Liver (tissue), 9 donors: Measurements from ENCODE around the gene KPNA2. TPM values are rescaled to one million over a fixed set of nuclear protein-coding genes. Genes with fewer than 3 reads are reported as not detected.

Experiments used
- DNase-seq: peaks from one replicate; pipeline ENCODE4 v3.0.0-alpha.2; 2017; ENCODE audit warnings: low spot score
- H3K27ac ChIP-seq, 2 donors: one replicate each; pipeline ENCODE4 v1.7.0; 2013; ENCODE audit warnings: inconsistent platforms in 2 of 2, low read length in 2 of 2, control low read depth in 1 of 2, low read depth in 1 of 2, mild to moderate bottlenecking in 1 of 2
- H3K27me3 ChIP-seq, 4 donors: one replicate each; pipeline versions ENCODE4 v1.6.1 to v1.7.0; 2013; ENCODE audit warnings: low read length in 3 of 4, inconsistent platforms in 1 of 4, mild to moderate bottlenecking in 1 of 4, moderate library complexity in 1 of 4; ENCODE audit not compliant: control insufficient read depth in 4 of 4, insufficient read depth in 4 of 4
- H3K36me3 ChIP-seq, 4 donors: one replicate each; pipeline versions ENCODE4 v1.6.1 to v1.7.0; 2013; ENCODE audit warnings: low read length in 3 of 4, mild to moderate bottlenecking in 3 of 4, low read depth in 1 of 4, moderate library complexity in 1 of 4; ENCODE audit not compliant: control insufficient read depth in 4 of 4, insufficient read depth in 3 of 4
- H3K4me1 ChIP-seq, 4 donors: one replicate each; pipeline versions ENCODE4 v1.6.1 to v1.7.0; 2013; ENCODE audit warnings: low read length in 3 of 4, mild to moderate bottlenecking in 3 of 4, moderate library complexity in 1 of 4; ENCODE audit not compliant: control insufficient read depth in 4 of 4, insufficient read depth in 4 of 4
- H3K4me3 ChIP-seq, 3 donors: one replicate each; pipeline versions ENCODE4 v1.6.1 to v1.7.0; 2013; ENCODE audit warnings: low read length in 3 of 3, control low read depth in 1 of 3, low read depth in 1 of 3, mild to moderate bottlenecking in 1 of 3
- H3K9ac ChIP-seq, 2 donors: one replicate each; pipeline ENCODE4 v1.7.0; 2013; ENCODE audit warnings: low read length in 2 of 2, mild to moderate bottlenecking in 2 of 2, moderate library complexity in 2 of 2, control low read depth in 1 of 2, low read depth in 1 of 2
- H3K9me3 ChIP-seq, 4 donors: one replicate each; pipeline versions ENCODE4 v1.6.1 to v1.7.0; 2013; ENCODE audit warnings: low read length in 3 of 4; ENCODE audit not compliant: control insufficient read depth in 4 of 4
- EGR1 ChIP-seq, 2 donors: IDR thresholded peaks; 2 replicates each; pipeline ENCODE4 v1.6.1; 2016 to 2018; ENCODE audit warnings: antibody characterized with exemption in 2 of 2, low read depth in 2 of 2
- FOXA1 ChIP-seq: IDR thresholded peaks from 2 replicates; pipeline ENCODE4 v1.6.1; 2016; ENCODE audit warnings: antibody characterized with exemption
- FOXA2 ChIP-seq: IDR thresholded peaks from 2 replicates; pipeline ENCODE4 v1.6.1; 2016; ENCODE audit warnings: antibody characterized with exemption
- GABPA ChIP-seq, 2 donors: IDR thresholded peaks in 1 of 2; conservative IDR thresholded peaks in 1 of 2; 2 replicates each; pipeline ENCODE4 v1.6.1; 2016; ENCODE audit warnings: antibody characterized with exemption in 2 of 2, mild to moderate bottlenecking in 1 of 2, moderate library complexity in 1 of 2
- HNF4A ChIP-seq, 2 donors: conservative IDR thresholded peaks; 2 replicates each; pipeline ENCODE4 v1.6.1; 2016; ENCODE audit warnings: antibody characterized with exemption in 2 of 2, mild to moderate bottlenecking in 2 of 2
- HNF4G ChIP-seq: IDR thresholded peaks from 2 replicates; pipeline ENCODE4 v1.6.1; 2016; ENCODE audit warnings: antibody characterized with exemption
- JUND ChIP-seq, 2 donors: IDR thresholded peaks; 2 replicates each; pipeline ENCODE4 v1.6.1; 2016; ENCODE audit warnings: antibody characterized with exemption in 2 of 2
- NR2F2 ChIP-seq: IDR thresholded peaks from 2 replicates; pipeline ENCODE4 v1.6.1; 2016; ENCODE audit warnings: antibody characterized with exemption
- RAD21 ChIP-seq, 2 donors: IDR thresholded peaks; 2 replicates each; pipeline ENCODE4 v1.6.1; 2016; ENCODE audit warnings: antibody characterized with exemption in 2 of 2, mild to moderate bottlenecking in 2 of 2
- RXRA ChIP-seq, 2 donors: IDR thresholded peaks; 2 replicates each; pipeline ENCODE4 v1.6.1; 2017 to 2018; ENCODE audit warnings: antibody characterized with exemption in 2 of 2, mild to moderate bottlenecking in 1 of 2
- SP1 ChIP-seq: IDR thresholded peaks from 2 replicates; pipeline ENCODE4 v1.6.1; 2018; ENCODE audit warnings: antibody characterized with exemption, mild to moderate bottlenecking
- TAF1 ChIP-seq: conservative IDR thresholded peaks from 2 replicates; pipeline ENCODE4 v1.6.1; 2016; ENCODE audit warnings: antibody characterized with exemption, mild to moderate bottlenecking
- YY1 ChIP-seq: IDR thresholded peaks from 2 replicates; pipeline ENCODE4 v1.6.1; 2016; ENCODE audit warnings: antibody characterized with exemption, mild to moderate bottlenecking
- WGBS: extraction: QIAGEN DNeasy Blood & Tissue Kit; methylation state at CpG from one replicate; pipeline ENCODE4 v1.1.7; 2013; 5-methylcytosine and 5-hydroxymethylcytosine counted together
- polyA plus RNA-seq, 2 donors: library from polyadenylated mRNA; stranded (reverse) in 1 of 2; unstranded in 1 of 2; fragments of 200-250 nt in 1 of 2; fragments of >200 nt in 1 of 2; fragmentation: Nextera tagmentation in 1 of 2; extraction: Ambion mirVana in 1 of 2; gene quantifications; one replicate each; pipeline versions ENCODE4 v1.2.1 to v1.2.3, GENCODE V29; 2013 to 2015
- total RNA-seq, 2 donors: library from RNA; depleted of rRNA; stranded (reverse); fragments of >200 nt; gene quantifications; one replicate each; pipeline ENCODE4 v1.2.3, GENCODE V29; 2014
- TF ChIP-seq, protein P1 (sequence below): IDR thresholded peaks from 2 replicates; pipeline ENCODE4 v1.6.1; 2016; ENCODE audit warnings: antibody characterized with exemption
- TF ChIP-seq, protein P2 (sequence below): IDR thresholded peaks from 2 replicates; pipeline ENCODE4 v1.6.1; 2016; ENCODE audit warnings: antibody characterized with exemption
- TF ChIP-seq, protein P3 (sequence below): IDR thresholded peaks from 2 replicates; pipeline ENCODE4 v1.6.1; 2016; ENCODE audit warnings: antibody characterized with exemption
- TF ChIP-seq, protein P4 (sequence below): fragments of 150-350 bp; IDR thresholded peaks from 2 replicates; pipeline ENCODE4 v1.5.1; 2017; ENCODE audit warnings: improper control_type of control experiment, low read depth, low read length; ENCODE audit not compliant: missing input control
- TF ChIP-seq, protein P5 (sequence below): IDR thresholded peaks from 2 replicates; pipeline ENCODE4 v1.6.1; 2016; ENCODE audit warnings: antibody characterized with exemption, mild to moderate bottlenecking
- donor health status: healthy.
- donor health status: healthy.
- donor health status: healthy.
- donor health status: healthy.
- donor health status: healthy.

Gene KPNA2
- total and polyA plus RNA-seq, 4 donors: 10.5 to 61.1 (median 17.8) TPM

DNA sequence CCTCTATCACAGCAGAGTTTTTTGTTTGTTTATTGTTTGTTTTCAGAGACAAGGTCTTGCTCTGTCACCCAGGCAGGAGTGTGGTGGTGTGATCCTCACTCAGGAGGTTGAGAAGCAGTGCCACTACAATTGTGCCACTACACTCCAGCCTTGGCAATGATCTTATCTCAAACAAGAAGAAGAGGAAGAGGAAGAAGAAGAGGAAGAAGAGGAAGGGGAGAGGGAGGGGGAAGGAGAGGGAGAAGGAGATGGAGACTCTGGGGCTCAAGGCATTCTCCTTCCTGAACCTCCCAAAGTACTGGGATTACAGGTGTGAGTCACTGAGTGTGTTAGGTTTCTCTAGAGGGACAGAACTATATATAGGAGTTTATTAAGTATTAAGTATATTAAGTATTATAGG, 22.1 kb upstream of the KPNA2 start:
- DNase-seq: no peak
- Histone ChIP-seq H3K27ac (no peak overlapping the region), H3K36me3 (no peaks in the 10 kb centered on the region), H3K9me3 (no peaks in the 10 kb centered on the region), H3K4me1 (peaks cover 0 to 9% (median 3%) of the 10 kb centered on the region in 4 donors), H3K4me3 (no peak overlapping the region), H3K27me3 (no peaks in the 10 kb centered on the region), H3K9ac (no peak overlapping the region)
- TF ChIP-seq, protein P1, sequence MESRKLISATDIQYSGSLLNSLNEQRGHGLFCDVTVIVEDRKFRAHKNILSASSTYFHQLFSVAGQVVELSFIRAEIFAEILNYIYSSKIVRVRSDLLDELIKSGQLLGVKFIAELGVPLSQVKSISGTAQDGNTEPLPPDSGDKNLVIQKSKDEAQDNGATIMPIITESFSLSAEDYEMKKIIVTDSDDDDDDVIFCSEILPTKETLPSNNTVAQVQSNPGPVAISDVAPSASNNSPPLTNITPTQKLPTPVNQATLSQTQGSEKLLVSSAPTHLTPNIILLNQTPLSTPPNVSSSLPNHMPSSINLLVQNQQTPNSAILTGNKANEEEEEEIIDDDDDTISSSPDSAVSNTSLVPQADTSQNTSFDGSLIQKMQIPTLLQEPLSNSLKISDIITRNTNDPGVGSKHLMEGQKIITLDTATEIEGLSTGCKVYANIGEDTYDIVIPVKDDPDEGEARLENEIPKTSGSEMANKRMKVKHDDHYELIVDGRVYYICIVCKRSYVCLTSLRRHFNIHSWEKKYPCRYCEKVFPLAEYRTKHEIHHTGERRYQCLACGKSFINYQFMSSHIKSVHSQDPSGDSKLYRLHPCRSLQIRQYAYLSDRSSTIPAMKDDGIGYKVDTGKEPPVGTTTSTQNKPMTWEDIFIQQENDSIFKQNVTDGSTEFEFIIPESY: no peak
- TF ChIP-seq JUND (IDR thresholded peaks at IDR 0.05) (no peak), YY1 (no peak)

DNA sequence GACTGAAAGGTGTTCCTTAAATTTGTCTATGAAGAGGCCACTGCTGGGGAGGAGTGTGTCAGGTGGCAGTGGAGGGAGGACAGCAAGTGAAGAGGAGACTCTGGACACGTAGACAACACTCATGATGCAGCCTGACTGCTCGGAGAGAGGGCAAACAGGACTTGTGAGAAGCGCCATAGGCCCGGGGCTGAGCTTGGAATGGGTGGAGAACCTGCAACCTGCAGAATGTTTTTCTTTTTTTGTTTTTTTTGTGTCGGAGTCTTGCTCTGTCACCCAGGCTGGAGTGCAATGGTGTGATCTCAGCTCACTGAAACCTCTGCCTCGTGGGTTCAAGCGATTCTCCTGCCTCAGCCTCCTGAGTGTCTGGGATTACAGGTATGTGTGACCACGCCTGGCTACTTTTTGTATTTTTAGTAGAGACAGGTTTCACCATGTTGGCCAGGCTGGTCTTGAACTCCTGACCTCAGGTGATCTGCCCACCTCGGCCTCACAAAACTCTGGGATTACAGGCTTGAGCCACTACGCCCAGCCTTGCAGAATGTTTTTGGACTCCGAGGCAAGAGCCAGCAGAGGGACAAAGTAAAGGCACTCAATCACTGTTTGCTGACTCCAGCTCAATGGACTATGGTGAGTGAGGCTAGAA, 20.3 kb upstream of the KPNA2 start:
- no peaks in the 10 kb centered on the region for H3K36me3 ChIP-seq
- TF ChIP-seq HNF4A (conservative IDR thresholded peaks at IDR 0.05) (no peak), GABPA (IDR thresholded peaks at IDR 0.05 in 1 of 2, conservative IDR thresholded peaks at IDR 0.05 in 1 of 2) (no peak), YY1 (no peak), RXRA (IDR thresholded peaks at IDR 0.05) (no peak), RAD21 (IDR thresholded peaks at IDR 0.05) (no peak), FOXA2 (no peak), NR2F2 (no peak), TAF1 (no peak), JUND (IDR thresholded peaks at IDR 0.05) (no peak), EGR1 (IDR thresholded peaks at IDR 0.05; ENCODE audit: low read depth in 2 of 2) (no peak), FOXA1 (no peak), HNF4G (no peak), SP1 (no peak)
- TF ChIP-seq, protein P2, sequence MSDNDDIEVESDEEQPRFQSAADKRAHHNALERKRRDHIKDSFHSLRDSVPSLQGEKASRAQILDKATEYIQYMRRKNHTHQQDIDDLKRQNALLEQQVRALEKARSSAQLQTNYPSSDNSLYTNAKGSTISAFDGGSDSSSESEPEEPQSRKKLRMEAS: no peak
- TF ChIP-seq, protein P1: no peak
- TF ChIP-seq, protein P3, sequence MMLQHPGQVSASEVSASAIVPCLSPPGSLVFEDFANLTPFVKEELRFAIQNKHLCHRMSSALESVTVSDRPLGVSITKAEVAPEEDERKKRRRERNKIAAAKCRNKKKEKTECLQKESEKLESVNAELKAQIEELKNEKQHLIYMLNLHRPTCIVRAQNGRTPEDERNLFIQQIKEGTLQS: no peak
- TF ChIP-seq, protein P4, sequence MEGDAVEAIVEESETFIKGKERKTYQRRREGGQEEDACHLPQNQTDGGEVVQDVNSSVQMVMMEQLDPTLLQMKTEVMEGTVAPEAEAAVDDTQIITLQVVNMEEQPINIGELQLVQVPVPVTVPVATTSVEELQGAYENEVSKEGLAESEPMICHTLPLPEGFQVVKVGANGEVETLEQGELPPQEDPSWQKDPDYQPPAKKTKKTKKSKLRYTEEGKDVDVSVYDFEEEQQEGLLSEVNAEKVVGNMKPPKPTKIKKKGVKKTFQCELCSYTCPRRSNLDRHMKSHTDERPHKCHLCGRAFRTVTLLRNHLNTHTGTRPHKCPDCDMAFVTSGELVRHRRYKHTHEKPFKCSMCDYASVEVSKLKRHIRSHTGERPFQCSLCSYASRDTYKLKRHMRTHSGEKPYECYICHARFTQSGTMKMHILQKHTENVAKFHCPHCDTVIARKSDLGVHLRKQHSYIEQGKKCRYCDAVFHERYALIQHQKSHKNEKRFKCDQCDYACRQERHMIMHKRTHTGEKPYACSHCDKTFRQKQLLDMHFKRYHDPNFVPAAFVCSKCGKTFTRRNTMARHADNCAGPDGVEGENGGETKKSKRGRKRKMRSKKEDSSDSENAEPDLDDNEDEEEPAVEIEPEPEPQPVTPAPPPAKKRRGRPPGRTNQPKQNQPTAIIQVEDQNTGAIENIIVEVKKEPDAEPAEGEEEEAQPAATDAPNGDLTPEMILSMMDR: no peak
- TF ChIP-seq, protein P5, sequence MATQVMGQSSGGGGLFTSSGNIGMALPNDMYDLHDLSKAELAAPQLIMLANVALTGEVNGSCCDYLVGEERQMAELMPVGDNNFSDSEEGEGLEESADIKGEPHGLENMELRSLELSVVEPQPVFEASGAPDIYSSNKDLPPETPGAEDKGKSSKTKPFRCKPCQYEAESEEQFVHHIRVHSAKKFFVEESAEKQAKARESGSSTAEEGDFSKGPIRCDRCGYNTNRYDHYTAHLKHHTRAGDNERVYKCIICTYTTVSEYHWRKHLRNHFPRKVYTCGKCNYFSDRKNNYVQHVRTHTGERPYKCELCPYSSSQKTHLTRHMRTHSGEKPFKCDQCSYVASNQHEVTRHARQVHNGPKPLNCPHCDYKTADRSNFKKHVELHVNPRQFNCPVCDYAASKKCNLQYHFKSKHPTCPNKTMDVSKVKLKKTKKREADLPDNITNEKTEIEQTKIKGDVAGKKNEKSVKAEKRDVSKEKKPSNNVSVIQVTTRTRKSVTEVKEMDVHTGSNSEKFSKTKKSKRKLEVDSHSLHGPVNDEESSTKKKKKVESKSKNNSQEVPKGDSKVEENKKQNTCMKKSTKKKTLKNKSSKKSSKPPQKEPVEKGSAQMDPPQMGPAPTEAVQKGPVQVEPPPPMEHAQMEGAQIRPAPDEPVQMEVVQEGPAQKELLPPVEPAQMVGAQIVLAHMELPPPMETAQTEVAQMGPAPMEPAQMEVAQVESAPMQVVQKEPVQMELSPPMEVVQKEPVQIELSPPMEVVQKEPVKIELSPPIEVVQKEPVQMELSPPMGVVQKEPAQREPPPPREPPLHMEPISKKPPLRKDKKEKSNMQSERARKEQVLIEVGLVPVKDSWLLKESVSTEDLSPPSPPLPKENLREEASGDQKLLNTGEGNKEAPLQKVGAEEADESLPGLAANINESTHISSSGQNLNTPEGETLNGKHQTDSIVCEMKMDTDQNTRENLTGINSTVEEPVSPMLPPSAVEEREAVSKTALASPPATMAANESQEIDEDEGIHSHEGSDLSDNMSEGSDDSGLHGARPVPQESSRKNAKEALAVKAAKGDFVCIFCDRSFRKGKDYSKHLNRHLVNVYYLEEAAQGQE: no peak
- no peak overlapping the region for H3K9ac ChIP-seq
- H3K9me3 ChIP-seq: no peaks in the 10 kb centered on the region
- H3K27ac ChIP-seq: no peak overlapping the region
- H3K4me3 ChIP-seq: no peak overlapping the region
- DNase-seq: no peak
- WGBS: 95% methylated on average over 11 of the region's 11 CpGs
- H3K27me3 ChIP-seq: no peaks in the 10 kb centered on the region
- peaks cover 0 to 13% (median 5%) of the 10 kb centered on the region in 4 donors for H3K4me1 ChIP-seq
